ENCODE measurements around the gene MRE11.
A peak's percentile ranks its signal among the peaks of the same experiment; 100 is the strongest.
"Not testable (repeated sequence)": the region's sequence is repeated elsewhere in the genome, so short reads cannot be mapped to it uniquely, and the experiment has no call there.

The MRE11 gene

DNA sequence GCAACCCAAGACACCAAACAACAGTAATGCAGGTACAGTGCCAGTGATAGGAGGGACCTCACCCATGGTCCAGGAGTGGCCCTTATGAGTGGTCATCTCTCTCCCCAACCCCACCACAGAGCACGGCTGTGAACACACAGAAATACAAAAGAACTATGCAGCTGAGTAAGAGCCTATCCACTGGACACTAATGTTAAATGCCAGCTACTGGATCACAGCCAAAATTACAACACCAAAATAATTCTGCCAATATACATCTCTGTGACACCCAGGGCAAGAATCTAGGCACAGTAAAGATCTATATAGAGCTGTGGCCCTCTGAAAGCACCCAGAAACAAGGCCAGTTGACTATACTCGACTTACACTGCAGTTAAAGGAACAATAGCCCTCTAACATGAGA, 69.6 kb downstream of the MRE11 start:
- peak; percentile 28 for DNase-seq (ENCODE audit: low read depth)

DNA sequence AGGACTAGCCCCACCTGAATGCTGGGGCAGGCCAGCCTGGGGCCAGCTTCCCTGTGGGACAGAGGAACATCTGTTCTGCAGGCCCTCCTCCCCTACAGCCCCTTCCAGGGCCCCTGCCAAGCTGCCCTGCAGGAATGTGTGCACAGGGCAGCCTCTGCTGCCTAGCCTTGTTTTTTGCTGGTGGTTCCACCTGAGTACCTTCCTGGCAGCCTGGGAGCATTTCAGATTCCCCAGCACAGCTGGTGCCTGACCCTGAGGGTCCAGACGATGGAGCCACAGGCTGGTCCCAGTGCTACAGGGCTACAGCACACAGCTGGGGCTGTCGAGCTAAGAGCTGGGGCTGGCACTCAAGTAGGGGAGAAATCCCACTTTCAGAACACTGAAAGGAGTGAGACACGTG, 70.1 kb downstream of the MRE11 start:
- no peak for DNase-seq (ENCODE audit: low read depth)

DNA sequence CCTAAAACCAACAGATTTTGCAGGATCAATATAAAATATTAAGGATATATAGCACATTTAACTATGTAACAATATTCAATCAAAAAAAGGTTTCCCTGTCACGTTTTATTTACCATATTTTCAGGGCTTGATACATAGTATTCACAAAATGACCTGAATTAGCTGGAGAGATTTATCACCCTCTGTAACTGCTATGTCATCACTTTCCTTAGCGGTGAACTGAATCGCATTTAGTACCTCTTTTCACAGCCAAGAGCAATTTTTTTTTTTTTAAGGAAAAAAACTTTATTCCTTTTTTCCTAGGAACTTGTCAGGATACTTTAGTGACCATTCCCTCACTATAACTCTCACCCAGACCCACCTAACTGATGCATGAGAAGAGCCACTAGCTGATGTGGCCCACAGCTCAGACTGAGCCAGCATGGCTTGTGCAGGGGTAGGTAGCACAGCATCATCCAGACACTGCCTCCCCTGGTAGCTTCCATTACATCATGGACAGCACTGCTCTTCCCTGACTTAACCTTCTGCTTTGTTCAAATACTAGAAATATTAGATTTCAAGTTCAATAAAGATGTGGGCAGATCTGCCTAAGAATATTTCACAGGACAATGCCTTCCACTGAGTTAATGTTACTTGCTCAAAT, 75.4 kb downstream of the MRE11 start:
- no peak for DNase-seq (ENCODE audit: low read depth)

DNA sequence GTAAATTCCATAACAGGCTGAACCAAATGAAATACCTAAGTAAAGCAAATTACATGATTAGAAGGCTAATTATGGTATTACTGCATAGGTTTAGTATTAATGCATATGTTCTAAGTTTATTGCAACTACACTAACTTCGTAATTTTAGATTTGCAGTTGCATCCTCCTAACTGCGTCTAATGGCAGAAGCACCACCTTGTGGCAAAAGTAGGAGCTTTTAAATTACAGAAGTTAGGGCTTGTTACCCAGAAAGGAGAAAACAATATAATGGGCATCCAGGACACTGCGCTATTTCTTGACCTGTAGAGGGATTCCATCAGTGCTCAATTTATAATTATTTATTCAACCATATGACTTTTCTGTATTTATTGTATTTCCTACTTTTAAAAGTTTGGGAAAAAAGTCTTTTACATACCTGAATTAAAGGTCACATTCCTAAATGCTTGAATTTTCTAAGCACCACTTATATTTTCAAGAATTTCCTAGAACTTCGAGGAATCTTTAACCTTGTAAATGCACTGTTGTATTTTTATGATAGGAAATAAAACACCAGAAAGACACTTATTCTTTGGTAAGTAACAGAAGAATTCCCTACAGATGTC, 76.2 kb downstream of the MRE11 start:
- DNase-seq (ENCODE audit: low read depth) = peak; percentile 42

DNA sequence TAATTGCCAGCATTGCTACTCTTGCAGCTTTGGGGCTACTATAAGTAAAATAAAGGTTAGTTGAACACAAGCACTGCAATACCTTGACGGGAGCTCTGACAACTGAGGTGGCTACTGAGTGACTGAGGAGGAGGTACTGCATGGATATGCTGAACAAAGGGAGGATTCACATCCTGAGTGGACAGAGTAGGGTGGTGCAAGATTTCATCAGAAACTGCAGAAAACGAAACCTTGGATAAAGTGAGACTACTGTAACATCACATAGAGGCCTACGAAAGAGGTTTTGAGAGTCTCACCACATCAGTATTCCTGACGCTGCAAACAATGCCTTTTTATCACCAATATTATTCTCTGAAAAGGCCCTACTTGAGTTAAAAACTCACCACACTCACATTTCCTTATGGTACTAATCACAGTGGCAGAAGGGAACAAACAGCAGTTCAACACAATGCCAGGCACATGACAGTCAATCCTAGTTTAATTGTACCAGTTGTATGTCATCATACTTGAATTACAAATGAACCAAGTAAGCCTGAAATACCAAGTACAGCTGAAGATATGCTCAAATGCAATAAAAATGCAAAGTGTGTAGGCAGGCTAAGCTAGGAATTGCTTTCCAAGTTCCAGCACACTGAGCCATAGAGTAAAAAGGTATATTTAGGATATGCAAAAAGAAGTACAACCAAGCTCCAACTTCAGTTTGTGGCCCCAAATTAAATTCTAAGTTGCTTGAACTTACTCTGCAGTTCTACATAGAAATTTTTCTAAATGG, 88.4 kb downstream of the MRE11 start:
- DNase-seq (ENCODE audit: low read depth) = no peak

DNA sequence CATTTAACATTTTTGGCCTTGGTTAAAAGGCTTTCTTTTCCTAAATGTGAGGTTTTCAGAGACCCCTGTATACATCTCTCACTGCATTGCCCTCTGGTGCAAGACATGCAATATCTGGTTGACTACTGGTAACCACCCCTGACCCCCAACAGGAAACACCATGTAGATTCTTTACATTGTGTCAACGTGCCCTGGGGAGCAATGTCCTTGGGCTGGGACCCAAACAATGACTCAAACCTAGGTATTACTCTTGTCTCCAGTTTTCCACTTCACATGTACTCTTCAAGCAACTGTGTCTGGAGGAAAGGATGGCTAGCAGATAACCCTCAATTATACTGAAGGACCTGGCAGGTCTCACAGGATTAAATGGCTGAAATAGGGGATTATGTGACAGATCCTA, 91.3 kb downstream of the MRE11 start:
- DNase-seq (ENCODE audit: low read depth) = no peak

DNA sequence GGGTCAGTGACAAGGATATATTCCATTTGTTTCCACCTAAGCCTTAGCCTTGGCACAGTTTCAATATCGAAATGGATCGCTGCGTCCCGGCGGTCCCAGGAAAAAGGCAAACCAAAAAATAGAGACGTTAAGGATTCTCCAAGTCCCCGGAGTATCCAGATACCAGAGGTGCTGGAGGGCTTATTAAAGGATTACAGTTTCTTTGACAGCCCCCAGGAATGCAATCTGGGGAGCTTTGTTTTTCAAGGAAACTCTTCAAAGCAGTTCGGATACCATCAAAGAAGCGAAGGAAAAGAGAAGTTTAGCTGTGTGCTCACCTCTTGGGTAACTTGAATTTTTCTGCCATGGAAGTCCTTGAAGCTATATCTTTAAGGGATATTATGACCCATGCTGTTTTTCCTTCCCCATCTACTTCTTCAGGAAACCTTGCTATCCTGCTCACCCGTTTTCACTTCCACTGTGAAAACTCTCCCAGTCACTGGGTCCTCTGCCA, 91.8 kb downstream of the MRE11 start:
- no peak for DNase-seq (ENCODE audit: low read depth)

DNA sequence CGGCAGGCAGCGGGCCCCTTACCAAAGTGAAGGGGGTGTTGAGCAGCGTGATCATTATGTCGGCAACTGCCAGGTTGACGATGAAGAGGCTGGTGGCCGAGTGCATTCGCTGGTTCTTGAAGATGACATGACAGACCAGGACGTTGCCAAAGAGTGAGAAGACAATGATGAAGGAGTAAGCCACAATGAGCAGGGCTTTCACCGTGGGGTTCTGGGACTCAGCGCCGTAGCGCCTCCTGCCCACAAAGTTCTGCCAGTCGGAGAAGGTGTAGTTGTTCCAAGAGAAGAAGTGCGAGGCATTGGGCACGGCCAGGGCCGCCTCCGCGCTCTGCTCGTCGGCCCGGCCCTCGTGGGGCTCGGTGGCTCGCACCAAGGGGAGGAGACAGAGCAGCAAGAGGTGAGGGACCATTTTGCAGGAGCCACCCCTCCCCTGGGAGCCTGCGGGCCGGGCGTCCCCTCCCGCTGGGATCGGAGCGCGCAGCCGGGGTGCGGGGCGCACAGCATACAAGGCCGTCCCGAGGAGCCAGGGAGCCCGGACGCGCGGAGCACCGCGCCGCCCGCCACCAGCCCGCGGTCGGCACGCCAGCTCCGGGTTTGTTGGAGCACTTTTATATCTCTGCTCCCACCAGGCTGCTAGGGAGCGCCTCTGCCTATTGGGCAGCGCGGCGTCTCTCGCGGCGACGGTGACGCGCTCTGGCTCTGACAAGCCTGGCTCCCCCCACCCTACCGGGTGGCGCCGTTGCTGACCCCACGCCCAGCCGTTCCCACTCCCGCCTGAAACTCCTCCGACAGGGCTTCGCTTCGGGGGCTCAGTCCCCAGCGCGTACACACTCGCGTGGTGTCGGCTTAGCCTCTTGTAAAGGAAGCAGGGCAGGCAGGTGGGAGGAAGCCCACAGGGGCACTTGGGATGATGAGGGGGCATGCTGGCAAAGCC, 92.5 kb downstream of the MRE11 start, which contains the start of gene GPR83:
GPR83 (minus strand) TSS at position 581 of the 934 bp plus-strand sequence; CDS start at position 409, 172 bp downstream.
- DNase-seq (ENCODE audit: low read depth) = peak; percentile 12

DNA sequence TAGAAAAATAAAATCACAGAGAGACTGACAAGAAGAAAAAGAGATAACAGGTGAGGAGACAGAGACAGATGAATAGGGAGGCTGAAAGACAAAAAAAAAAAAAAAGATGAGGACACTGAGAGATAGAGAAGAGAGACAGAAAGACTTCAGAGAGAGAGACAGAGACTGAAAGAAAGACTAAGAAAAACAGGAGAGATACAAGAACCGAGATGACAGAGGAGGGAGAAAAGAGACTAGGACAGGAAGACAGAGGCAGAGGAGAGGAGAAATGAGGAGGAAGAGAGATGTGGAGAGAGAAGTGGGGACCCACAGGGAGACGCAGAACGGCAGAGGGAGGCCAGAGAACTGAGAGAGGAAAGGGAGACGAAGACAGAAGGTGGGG, 93.2 kb downstream of the MRE11 start:
- no peak for DNase-seq (ENCODE audit: low read depth)

DNA sequence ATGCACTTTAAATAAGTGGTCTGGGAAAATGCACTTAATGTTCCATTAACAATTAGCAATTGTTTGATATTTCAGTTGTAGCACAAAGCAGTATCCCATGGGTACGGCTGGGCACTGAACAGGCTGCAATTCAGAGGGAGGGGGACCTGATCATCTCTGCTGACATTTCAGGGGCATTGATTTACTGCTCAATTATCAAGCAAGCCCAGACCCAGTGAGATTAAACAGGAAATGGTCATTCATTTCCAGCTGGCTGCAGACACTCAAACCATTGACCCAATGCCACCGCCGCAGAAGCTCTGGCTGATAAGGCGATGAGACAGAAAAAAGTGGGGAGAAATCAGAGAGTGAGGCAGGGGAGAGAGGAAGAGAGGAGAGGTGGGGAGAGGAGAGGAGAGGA, 93.6 kb downstream of the MRE11 start:
- DNase-seq (ENCODE audit: low read depth) = no peak

DNA sequence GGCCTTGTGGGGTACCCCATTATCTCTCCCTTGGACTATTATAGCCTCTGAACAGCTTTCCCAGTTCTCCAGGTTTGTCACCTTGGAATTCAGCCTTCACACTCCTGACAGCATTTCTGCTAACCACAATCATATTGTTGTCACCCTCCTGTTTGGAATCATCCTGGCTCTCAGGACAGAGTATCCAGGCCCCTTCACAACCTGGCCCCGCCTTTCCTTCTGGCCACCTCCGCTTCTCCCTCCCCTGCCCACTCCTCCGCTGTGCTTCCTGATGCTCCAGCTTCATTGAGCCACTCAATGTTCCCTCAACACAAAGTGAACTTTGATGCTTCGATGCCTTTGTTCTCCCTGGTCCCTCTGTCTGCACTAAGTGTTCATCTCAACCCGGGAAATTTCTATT, 95.5 kb downstream of the MRE11 start:
- no peak for DNase-seq (ENCODE audit: low read depth)

DNA sequence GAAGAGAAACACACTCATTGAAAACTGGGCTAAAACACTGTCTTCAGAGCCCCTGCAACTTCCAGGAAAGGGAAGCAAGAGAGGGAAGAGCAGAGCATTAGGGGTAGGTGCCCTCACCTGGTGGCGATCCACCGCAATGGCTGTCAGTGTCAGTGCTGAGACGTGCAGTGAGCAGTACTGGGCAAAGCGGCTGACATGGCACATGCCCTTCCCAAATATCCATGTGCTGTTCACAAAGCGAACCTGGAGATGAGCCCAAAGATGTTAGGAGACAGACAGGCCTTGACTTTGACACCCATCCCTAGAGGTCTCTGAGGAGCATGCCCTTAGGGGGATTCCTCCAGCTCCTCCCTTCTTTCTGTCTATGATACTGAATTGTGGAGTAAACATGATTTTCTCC, 97.4 kb downstream of the MRE11 start:
- DNase-seq (ENCODE audit: low read depth) = no peak

DNA sequence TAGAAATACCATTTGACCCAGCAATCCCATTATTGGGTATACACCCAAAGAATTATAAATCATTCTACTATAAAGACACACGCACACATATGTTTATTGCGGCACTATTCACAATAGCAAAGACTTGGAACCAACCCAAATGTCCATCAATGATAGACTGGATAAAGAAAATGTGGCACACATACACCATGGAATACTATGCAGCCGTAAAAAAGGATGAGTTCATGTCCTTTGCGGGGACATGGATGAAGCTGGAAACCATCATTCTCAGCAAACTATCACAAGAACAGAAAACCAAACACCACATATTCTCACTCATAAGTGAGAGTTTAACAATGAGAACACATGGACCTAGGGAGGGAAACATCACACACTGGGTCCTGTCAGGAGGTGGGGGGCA, 101.7 kb downstream of the MRE11 start:
- DNase-seq (ENCODE audit: low read depth) = not testable (repeated sequence)

DNA sequence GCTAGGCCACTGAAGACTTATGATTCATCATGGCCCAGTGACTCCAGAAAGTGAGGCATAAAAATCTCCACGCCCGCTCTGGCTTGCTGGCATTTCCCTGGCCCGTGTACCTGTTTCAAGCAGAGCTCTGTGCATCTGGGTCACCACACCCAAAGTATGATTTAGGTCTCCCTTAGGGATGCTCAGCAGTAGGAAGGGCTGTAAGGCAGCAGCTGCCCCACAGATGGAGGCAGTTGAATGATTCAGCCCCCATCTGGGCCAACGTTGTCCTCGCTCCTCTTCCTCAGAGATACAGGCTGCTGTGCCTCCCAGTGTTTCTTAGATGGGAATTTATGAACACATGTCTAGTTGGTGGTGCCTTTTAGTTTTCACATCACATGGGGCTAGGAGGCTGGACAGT, 114.0 kb downstream of the MRE11 start:
- no peak for DNase-seq (ENCODE audit: low read depth)

DNA sequence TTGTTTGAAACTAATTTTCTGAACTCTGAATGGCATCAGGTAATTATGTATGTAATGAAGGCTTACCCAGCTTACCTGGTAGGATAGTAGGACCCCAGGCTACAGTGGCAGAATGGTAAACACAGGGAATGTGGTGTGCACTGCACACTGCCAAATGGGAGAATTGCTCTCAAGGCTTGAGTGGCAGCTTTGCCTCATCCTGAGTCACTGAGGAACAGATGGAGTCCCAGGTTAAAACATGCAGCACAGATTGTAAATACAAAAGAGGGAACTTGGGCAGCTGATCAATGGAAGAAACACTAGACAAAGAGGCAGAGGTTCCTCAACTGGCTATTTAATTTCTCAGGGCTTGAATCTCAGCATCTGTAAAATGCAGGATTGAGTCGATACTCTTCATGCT, 116.8 kb downstream of the MRE11 start:
- no peak for DNase-seq (ENCODE audit: low read depth)

DNA sequence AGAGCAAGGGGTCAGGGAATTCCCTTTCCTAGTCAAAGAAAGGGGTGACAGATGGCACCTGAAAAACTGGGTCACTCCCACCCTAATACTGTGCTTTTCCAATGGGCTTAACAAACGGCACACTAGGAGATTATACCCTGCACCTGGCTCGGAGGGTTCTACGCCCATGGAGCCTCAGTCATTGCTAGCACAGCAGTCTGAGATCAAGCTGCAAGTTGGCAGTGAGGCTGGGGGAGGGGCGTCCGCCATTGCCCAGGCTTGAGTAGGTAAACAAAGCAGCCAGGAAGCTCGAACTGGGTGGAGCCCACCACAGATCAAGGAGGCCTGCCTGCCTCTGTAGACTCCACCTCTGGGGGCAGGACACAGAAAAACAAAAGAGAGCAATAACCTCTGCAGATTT, 123.1 kb downstream of the MRE11 start:
- DNase-seq (ENCODE audit: low read depth) = not testable (repeated sequence)
